Upper lobe of left lung (tissue), 6 donors: ENCODE measurements around the gene CCT8L2. TPM values are rescaled to one million over a fixed set of nuclear protein-coding genes. Genes with fewer than 3 reads are reported as not detected.
A peak's percentile ranks its signal among the peaks of the same experiment; 100 is the strongest.
"Not testable (repeated sequence)": the region's sequence is repeated elsewhere in the genome, so short reads cannot be mapped to it uniquely, and the experiment has no call there.

ENCODE experiments used
- ATAC-seq, 2 donors: fragments of 200-7000 bp; cut with Tn5 transposase; one replicate each; pipeline ENCODE4 v1.9.1; 2022; ENCODE audit warnings: mild to moderate bottlenecking in 2 of 2, moderate library complexity in 2 of 2; ENCODE audit not compliant: low FRiP score in 2 of 2
- DNase-seq, 2 donors: peaks; one replicate each; pipeline ENCODE4 v3.0.0-alpha.2; 2019 to 2020
- H3K27ac ChIP-seq, 4 donors: fragments of 200-600 bp; sonication (generic); one replicate each; pipeline ENCODE4 v1.5.1; 2016 to 2019
- H3K27me3 ChIP-seq, 4 donors: fragments of 200-600 bp; sonication (generic); one replicate each; pipeline ENCODE4 v1.5.1; 2017 to 2019
- H3K36me3 ChIP-seq, 4 donors: fragments of 200-600 bp; sonication (generic); one replicate each; pipeline ENCODE4 v1.5.1; 2016 to 2019
- H3K4me1 ChIP-seq, 4 donors: fragments of 200-600 bp; sonication (generic); one replicate each; pipeline ENCODE4 v1.5.1; 2018 to 2019
- H3K4me3 ChIP-seq, 4 donors: fragments of 200-600 bp; sonication (generic); one replicate each; pipeline ENCODE4 v1.5.1; 2017 to 2019; ENCODE audit warnings: mild to moderate bottlenecking in 2 of 4, moderate library complexity in 1 of 4
- H3K9me3 ChIP-seq, 4 donors: fragments of 200-600 bp; sonication (generic); one replicate each; pipeline ENCODE4 v1.5.1; 2018 to 2019
- EP300 ChIP-seq, 4 donors: sonication (generic); formaldehyde crosslinking; IDR thresholded peaks; one replicate each; pipeline ENCODE4 v1.5.1; 2017; ENCODE audit warnings: antibody characterized with exemption in 4 of 4, control low read depth in 2 of 4
- POLR2A ChIP-seq, 4 donors: fragments of 450-650 bp; IDR thresholded peaks; one replicate each; pipeline ENCODE4 v1.5.1; 2016 to 2017; ENCODE audit warnings: antibody characterized with exemption in 4 of 4, mild to moderate bottlenecking in 2 of 4
- POLR2AphosphoS5 ChIP-seq, 2 donors: sonication (generic); formaldehyde crosslinking; IDR thresholded peaks; one replicate each; pipeline ENCODE4 v1.5.1; 2017; ENCODE audit warnings: antibody characterized with exemption in 2 of 2
- WGBS, 2 donors: methylation state at CpG; one replicate each; pipeline ENCODE4 v1.1.5; 2017 to 2018; 5-methylcytosine and 5-hydroxymethylcytosine counted together
- total RNA-seq, 6 donors: library from RNA; depleted of rRNA in 4 of 6; stranded (reverse); fragments of >200 nt in 4 of 6; gene quantifications; one replicate each; pipeline versions ENCODE4 v1.1.0 to v1.2.1, GENCODE V29; 2016 to 2021
- TF ChIP-seq, protein P1 (sequence below), 6 experiments: fragments of 450-650 bp in 4 of 6; fragments of 200-600 bp in 2 of 6; sonication (generic) in 2 of 6; IDR thresholded peaks; one replicate each; pipeline ENCODE4 v1.5.1; 2016 to 2019; ENCODE audit warnings: antibody characterized with exemption in 6 of 6
- donor health status: DM: no; HTN: no; CAD: no; lungs with moderate emphysema.
- donor health status: DM: no; HTN: yes; CAD: no; lungs with severe emphysema.

Gene CCT8L2
- total RNA-seq, 6 donors from 2014 or later = not detected

- TF ChIP-seq POLR2AphosphoS5 (IDR thresholded peaks at IDR 0.05) = no peak
- TF ChIP-seq, protein P1, sequence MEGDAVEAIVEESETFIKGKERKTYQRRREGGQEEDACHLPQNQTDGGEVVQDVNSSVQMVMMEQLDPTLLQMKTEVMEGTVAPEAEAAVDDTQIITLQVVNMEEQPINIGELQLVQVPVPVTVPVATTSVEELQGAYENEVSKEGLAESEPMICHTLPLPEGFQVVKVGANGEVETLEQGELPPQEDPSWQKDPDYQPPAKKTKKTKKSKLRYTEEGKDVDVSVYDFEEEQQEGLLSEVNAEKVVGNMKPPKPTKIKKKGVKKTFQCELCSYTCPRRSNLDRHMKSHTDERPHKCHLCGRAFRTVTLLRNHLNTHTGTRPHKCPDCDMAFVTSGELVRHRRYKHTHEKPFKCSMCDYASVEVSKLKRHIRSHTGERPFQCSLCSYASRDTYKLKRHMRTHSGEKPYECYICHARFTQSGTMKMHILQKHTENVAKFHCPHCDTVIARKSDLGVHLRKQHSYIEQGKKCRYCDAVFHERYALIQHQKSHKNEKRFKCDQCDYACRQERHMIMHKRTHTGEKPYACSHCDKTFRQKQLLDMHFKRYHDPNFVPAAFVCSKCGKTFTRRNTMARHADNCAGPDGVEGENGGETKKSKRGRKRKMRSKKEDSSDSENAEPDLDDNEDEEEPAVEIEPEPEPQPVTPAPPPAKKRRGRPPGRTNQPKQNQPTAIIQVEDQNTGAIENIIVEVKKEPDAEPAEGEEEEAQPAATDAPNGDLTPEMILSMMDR (IDR thresholded peaks at IDR 0.05) = no peak
- TF ChIP-seq POLR2A (IDR thresholded peaks at IDR 0.05) = no peak
- TF ChIP-seq EP300 (IDR thresholded peaks at IDR 0.05) = no peak
- H3K27me3 ChIP-seq = no peaks in the 10 kb centered on the region
Measured at GRCh38 chr22:16586991-16587390, 5.6 kb downstream of the CCT8L2 start.

GRCh38 chr22:16586170-16586569 is 6.4 kb downstream of the CCT8L2 start:
- H3K4me3 ChIP-seq = no peak overlapping the region
- no peak for DNase-seq
- no peaks in the 10 kb centered on the region for H3K27me3 ChIP-seq
- 55 to 76% methylated on average over 2 of the region's 2 CpGs for WGBS, 2 donors
- no peaks in the 10 kb centered on the region for H3K9me3 ChIP-seq
- no peak overlapping the region for H3K27ac ChIP-seq
- no peaks in the 10 kb centered on the region for H3K36me3 ChIP-seq
- no peaks in the 10 kb centered on the region for H3K4me1 ChIP-seq
- ATAC-seq = no peak
- TF ChIP-seq POLR2A (IDR thresholded peaks at IDR 0.05) (no peak), POLR2AphosphoS5 (IDR thresholded peaks at IDR 0.05) (no peak), EP300 (IDR thresholded peaks at IDR 0.05) (no peak)
- TF ChIP-seq, protein P1 (IDR thresholded peaks at IDR 0.05) = no peak

More at GRCh38 chr22:16586991-16587390, 5.6 kb downstream of the CCT8L2 start:
- ATAC-seq (no peak), DNase-seq (no peak)
- 69 to 72% methylated on average over 3 of the region's 3 CpGs for WGBS, 2 donors
- no peaks in the 10 kb centered on the region for H3K9me3 ChIP-seq
- H3K4me3 ChIP-seq = no peak overlapping the region
- H3K36me3 ChIP-seq = no peaks in the 10 kb centered on the region
- no peaks in the 10 kb centered on the region for H3K4me1 ChIP-seq
- H3K27ac ChIP-seq = no peak overlapping the region

DNA sequence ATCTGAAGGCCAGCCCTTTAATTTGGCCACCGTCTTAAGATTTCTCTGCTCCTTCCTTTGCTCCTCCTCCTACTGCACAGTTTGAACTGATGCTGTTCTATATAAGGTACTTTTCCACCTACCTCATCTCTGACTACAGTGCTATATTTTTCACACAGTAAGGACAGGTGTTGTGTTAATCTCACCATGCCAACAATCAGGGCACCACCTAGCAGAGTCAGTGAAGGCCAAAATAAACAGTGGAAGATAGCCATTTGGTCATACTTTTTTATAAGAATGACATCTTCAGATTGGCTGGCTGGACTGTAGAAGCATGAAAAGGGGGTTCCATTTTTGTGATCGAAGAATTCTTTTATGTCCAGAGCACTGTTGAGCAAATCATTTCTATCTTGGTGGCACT is 11.7 kb downstream of the CCT8L2 start:
- not testable (repeated sequence) for H3K27ac ChIP-seq, H3K36me3 ChIP-seq, H3K4me3 ChIP-seq, H3K4me1 ChIP-seq, DNase-seq, H3K27me3 ChIP-seq, H3K9me3 ChIP-seq, ATAC-seq
- WGBS, 2 donors = 79 to 91% methylated on average over 1 of the region's 2 CpGs

GRCh38 chr22:16569240-16569834 is 23.3 kb downstream of the CCT8L2 start:
- not testable (repeated sequence) for H3K27ac ChIP-seq, H3K36me3 ChIP-seq, H3K4me3 ChIP-seq, H3K27me3 ChIP-seq, H3K4me1 ChIP-seq, H3K9me3 ChIP-seq, ATAC-seq, DNase-seq
- 65 to 69% methylated on average over 1 to 2 of the region's 2 CpGs for WGBS, 2 donors

- Histone ChIP-seq H3K4me1 (no peaks in the 10 kb centered on the region), H3K9me3 (no peaks in the 10 kb centered on the region), H3K27me3 (no peaks in the 10 kb centered on the region), H3K4me3 (no peak overlapping the region), H3K36me3 (no peaks in the 10 kb centered on the region), H3K27ac (no peak overlapping the region)
- no peak for DNase-seq
- ATAC-seq = no peak
- WGBS, 2 donors = 90 to 91% methylated on average over 6 of the region's 6 CpGs
- TF ChIP-seq POLR2A (IDR thresholded peaks at IDR 0.05) (no peak), EP300 (IDR thresholded peaks at IDR 0.05) (no peak), POLR2AphosphoS5 (IDR thresholded peaks at IDR 0.05) (no peak)
- TF ChIP-seq, protein P1 (IDR thresholded peaks at IDR 0.05) = no peak
Measured at GRCh38 chr22:16568425-16568758, 24.2 kb downstream of the CCT8L2 start.

DNA sequence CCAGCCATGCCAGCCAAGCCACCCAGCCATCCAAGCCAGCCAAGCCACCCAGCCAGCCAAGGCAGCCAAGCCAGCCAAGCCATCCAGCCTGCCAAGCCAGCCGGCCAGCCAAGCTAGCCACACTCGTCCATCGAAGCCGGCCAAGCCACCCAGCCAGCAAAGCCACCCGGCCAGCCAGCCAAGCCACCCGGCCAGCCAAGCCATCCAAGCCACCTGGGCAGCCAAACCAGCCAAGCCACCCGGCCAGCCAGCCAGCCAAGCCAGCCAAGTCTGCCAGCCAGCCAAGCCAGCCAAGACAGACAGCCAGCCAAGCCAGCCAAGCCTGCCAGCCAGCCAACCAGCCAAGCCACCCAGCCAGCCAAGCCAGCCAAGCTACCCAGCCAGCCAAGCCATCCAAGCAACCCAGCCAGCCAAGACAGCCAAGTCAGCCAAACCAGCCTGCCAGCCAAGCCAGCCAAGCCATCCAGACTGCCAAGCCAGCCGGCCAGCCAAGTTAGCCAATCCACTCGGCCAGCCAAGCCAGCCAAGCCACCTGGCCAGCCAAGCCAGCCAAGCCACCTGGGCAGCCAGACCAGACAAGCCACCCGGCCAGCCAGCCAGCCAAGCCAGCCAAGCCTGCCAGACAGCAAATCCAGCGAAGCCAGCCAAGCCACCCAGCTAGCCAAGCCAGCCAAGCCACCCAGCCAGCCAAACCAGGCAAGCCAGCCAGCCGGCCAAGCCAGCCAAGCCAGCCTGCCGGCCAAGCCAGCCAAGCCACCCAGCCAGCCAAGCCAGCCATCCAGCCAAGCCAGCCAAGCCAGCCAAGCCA is 24.8 kb downstream of the CCT8L2 start:
- not testable (repeated sequence) for H3K36me3 ChIP-seq, H3K9me3 ChIP-seq, ATAC-seq, H3K4me1 ChIP-seq, H3K27ac ChIP-seq, H3K4me3 ChIP-seq, H3K27me3 ChIP-seq
- peak in 1 of 2 donors; percentile 74 for DNase-seq
- WGBS, 2 donors = 100% methylated on average over 3 of the region's 13 CpGs; no CpG with 5 or more reads in 1 of the 2 donors

DNA sequence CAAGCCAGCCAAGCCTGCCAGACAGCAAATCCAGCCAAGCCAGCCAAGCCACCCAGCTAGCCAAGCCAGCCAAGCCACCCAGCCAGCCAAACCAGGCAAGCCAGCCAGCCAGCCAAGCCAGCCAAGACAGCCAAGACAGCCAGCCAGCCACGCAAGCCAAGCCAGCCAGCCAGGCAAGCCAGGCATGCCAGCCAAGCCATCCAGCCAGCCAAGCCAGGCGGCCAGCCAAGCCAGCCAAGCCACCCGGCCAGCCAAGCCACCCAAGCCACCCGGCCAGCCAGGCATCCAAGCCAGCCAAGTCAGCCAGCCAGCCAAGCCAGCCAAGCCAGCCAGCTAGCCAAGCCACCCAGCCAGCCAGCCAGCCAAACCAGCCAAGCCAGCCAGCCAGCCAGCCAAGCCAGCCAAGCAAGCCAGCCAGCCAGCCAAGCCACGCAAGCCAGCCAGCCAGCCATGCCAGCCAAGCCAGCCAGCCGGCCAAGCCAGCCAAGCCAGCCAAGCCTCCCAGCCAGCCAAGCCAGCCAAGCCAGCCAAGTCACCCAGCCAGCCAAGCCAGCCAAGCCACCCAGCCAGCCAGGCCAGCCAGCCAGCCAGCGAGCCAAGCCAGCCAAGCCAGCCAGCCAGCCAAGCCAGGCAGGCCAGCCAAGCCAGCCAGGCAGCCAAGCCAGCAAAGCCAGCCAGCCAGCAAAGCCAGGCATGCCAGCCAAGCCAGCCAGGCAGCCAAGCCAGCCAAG is 26.0 kb downstream of the CCT8L2 start:
- peak in 1 of 2 donors; percentile 72 for DNase-seq
- ATAC-seq = not testable (repeated sequence)

DNA sequence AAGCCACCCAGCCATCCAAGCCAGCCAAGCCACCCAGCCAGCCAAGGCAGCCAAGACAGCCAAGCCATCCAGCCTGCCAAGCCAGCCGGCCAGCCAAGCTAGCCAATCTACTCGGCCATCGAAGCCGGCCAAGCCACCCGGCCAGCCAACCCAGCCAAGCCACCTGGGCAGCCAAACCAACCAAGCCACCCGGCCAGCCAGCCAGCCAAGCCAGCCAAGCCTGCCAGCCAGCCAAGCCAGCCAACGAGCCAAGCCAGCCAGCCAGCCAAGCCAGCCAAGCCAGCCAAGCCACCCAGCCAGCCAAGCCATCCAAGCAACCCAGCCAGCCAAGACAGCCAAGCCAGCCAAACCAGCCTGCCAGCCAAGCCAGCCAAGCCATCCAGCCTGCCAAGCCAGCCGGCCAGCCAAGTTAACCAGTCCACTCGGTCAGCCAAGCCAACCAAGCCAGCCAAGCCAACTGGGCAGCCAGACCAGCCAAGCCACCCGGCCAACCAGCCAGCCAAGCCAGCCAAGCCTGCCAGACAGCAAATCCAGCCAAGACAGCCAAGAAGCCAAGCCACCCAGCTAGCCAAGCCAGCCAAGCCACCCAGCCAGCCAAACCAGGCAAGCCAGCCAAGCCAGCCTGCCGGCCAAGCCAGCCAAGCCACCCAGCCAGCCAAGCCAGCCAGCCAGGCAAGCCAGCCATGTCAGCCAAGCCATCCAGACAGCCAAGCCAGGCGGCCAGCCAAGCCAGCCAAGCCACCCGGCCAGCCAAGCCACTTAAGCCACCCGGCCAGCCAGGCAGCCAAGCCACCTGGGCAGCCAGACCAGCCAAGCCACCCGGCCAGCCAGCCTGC is 26.8 kb downstream of the CCT8L2 start:
- H3K27ac ChIP-seq, H3K36me3 ChIP-seq, H3K4me1 ChIP-seq, ATAC-seq, H3K27me3 ChIP-seq, H3K4me3 ChIP-seq, H3K9me3 ChIP-seq: not testable (repeated sequence)
- 85 to 92% methylated on average over 3 to 15 of the region's 15 CpGs for WGBS, 2 donors
- peak in 1 of 2 donors; percentile 72 for DNase-seq

More for the DNA sequence above, 26.0 kb downstream of the CCT8L2 start:
- not testable (repeated sequence) for H3K4me3 ChIP-seq, H3K9me3 ChIP-seq, H3K27me3 ChIP-seq, H3K36me3 ChIP-seq, H3K27ac ChIP-seq, H3K4me1 ChIP-seq
- WGBS, 2 donors = 61 to 100% methylated on average over 1 to 5 of the region's 7 CpGs
